Body of pancreas (tissue), 4 donors: ENCODE data around the gene VRK1.

Source experiments
- CTCF ChIP-seq, 7 experiments: fragments of 450-650 bp in 4 of 7; fragments of 200-600 bp in 3 of 7; sonication (generic) in 3 of 7; IDR thresholded peaks; one replicate each; pipeline ENCODE4 v1.5.1; 2016 to 2019; ENCODE audit warnings: antibody characterized with exemption in 7 of 7
- POLR2A ChIP-seq, 3 donors: fragments of 450-650 bp; IDR thresholded peaks; one replicate each; pipeline ENCODE4 v1.6.1; 2016; ENCODE audit warnings: antibody characterized with exemption in 3 of 3, mild to moderate bottlenecking in 2 of 3

DNA sequence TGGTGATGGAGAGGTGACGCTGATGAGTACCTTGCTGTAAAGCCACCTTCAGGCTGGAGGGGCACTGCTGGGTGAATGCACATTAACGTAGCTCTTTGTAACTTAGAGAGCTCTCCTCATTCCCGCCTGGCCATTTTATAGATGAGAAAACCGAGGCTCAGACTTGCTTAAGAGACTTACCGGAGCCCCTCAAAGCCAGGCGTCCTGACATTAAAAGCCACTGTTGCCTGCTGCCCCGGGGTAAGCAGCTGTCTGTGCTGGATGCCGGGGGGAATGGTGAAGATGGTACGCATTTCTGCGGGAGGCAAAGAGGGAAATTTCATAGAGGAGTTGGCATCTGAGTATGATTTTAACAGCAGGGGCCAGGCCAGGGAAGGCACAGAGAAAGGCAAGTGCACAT lies 49.6 kb upstream of the VRK1 start:
- TF ChIP-seq CTCF (IDR thresholded peaks at IDR 0.05), result no peak
- TF ChIP-seq POLR2A (IDR thresholded peaks at IDR 0.05), result no peak
